GM19351 (cell line): ENCODE data around the gene HES4.

Experiments used
- ATAC-seq: cut with Tn5 transposase; IDR thresholded peaks from one replicate; pipeline ENCODE4 v1.9.1; 2021; ENCODE audit warnings: mild to moderate bottlenecking, moderate library complexity; ENCODE audit not compliant: unreplicated experiment

Gene HES4

DNA sequence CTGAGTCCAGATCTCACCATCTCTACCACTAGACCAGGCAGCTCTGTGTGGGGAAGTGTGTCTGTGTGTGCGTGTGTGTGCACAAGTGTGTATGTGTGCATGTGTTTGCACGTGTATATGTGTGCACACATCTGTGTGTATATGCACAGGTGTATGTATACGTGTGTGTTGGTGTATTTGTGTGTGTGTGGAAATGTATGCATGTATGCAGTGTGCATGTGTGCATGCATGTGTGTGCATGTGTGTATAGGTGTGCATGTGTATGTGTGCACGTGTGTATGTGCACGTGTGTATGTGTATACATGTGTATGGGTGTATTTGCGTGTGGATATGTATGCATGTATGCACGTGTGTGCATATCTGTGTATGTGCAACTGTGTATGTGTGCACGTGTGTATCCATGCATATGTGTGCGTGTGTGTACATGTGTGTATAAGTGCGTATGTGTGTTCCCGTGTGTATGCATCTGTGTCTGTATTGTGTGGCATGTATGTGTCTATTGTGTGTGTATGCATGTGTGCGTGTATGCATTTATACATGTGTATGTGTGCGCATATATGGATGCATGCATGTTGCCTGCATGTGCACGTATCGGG lies 30.5 kb downstream of the HES4 start:
- no peak for ATAC-seq

DNA sequence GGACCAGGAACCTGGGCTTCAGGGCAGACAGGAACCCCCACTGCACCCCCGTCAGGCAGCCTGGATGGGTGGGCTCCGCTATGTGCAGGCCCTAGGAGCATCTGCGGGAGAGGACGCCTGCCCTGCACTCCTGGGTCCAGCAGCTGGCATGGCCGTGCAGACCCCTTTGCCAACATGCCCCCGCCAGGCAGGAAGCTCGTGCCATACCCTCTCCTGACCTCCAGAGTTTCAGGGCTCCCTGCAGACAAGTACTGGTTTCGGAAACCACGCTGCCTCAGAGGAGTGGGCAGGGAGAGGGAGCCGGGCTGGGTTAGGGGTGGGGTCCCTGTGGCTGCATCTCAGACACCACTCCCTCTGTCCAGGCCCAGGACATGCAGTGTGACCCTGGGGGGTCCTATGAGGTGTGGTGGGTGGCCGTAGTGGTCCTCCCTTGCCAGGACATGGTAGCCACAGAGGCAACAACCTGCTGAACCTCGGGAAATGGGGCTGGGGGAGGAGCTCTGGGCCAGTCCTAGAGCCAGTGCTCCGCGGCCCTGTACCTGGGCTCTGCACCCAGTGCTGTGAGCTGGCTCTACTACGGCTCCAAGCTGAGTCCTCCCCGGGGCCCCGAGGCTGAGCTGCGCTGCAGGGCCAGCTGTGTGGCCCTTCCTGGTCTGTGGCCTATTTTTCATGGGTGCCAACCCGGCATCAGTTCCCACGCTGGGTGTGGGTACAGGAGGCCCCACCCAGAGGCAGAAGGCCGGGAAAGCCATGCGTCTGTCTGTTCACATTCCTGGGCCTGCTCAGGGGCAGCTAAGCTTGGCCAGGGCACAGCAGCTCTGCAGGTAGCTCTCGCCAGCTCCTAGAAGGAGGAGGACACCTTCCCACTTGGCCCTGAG lies 32.2 kb downstream of the HES4 start:
- no peak for ATAC-seq

DNA sequence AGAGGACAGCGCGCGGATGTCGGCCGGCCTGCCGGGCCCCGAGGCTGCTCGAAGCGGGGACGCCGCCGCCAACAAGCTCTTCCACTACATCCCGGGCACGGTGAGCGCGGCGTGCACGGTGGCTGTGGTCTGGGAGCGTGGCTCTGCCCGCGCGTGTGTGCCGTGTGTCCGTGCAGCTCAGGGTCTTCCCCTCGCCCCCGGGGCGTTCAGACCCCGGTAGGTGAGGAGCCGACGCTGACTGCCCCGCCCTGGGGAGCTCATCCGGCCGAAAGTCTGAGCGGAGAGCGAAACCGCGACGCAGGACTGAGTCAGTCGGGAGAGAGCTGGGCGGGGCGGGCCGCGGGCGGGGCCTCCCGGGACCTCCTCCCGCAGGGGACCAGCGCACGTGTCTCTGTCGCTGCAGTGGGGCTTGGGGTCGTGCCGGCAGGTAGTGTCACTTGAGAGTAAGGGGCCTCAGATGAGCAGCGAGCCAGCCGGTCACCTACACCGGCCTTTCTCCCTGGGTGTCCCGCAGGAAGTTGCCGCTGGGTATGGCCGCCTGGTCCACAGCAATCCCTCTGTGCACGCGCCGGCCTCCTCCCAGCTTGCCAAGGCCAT lies 33.1 kb downstream of the HES4 start:
- peak; percentile 73 for ATAC-seq

DNA sequence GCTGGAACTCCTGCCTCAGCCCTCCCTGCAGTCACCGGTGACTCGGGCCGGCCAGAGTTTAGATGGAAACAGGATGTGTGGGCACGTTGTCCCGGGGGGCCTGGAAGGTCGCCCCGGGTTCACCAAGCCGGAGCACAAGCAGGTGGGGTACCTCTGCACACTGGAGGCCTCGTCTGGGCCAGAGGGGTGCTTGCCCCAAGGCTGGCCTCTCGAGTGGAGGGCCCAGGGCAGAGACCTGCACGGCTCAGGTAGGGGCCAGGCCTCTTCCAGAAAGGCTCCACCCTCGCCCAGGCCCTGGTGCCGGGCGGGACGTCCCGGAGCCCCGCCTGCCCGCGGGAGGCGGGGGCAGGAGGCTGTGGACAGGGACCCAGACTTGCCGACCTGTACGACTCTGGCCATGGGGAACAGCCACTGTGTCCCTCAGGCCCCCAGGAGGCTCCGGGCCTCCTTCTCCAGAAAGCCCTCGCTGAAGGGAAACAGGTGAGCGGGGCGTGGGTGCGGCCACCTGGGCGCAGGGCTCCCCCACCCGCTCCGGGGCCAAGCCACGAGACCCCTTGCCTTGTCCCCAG lies 33.7 kb downstream of the HES4 start, which contains the start of gene PLEKHN1:
TSS of gene PLEKHN1 (plus strand) at position 348 of the 569 bp plus-strand sequence. CDS start at position 398, 50 bp downstream.
- peak; percentile 42 for ATAC-seq

GRCh38 chr1:965526-966134 lies 34.3 kb downstream of the HES4 start:
- no peak for ATAC-seq

GRCh38 chr1:964691-965525 lies 35.0 kb downstream of the HES4 start:
- no peak for ATAC-seq

DNA sequence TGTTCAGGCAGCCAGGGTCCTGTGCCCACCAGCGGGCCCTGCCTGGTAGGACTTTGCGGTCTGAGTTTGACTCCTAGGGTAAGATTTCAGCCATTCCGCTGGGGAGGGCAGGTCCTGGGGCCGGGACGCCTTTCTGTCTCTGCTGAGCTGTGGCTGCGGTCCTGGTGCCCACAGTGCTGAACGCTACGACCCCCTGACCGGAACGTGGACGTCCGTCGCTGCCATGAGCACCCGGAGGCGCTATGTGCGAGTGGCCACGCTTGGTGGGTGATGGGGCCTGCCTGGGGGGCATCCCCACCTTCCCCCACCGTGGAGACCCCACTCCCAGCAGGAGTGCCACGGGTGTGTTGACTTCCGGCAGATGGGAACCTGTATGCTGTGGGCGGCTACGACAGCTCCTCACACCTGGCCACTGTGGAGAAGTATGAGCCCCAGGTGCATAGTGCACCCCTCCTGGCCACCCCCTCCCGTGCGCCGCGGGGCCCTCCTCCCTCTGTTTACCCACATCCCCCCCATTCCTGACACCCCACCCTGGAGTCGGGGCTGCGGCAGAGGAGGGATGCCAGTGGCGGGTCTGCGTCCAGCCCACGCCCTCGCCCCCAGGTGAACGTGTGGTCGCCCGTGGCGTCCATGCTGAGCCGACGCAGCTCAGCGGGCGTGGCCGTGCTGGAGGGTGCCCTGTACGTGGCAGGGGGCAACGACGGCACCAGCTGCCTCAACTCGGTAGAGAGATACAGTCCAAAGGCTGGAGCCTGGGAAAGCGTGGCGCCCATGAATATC lies 36.0 kb downstream of the HES4 start:
- no peak for ATAC-seq

GRCh38 chr1:963301-963651 lies 36.6 kb downstream of the HES4 start:
- ATAC-seq = no peak

GRCh38 chr1:962381-963300 lies 37.3 kb downstream of the HES4 start:
- ATAC-seq = no peak

DNA sequence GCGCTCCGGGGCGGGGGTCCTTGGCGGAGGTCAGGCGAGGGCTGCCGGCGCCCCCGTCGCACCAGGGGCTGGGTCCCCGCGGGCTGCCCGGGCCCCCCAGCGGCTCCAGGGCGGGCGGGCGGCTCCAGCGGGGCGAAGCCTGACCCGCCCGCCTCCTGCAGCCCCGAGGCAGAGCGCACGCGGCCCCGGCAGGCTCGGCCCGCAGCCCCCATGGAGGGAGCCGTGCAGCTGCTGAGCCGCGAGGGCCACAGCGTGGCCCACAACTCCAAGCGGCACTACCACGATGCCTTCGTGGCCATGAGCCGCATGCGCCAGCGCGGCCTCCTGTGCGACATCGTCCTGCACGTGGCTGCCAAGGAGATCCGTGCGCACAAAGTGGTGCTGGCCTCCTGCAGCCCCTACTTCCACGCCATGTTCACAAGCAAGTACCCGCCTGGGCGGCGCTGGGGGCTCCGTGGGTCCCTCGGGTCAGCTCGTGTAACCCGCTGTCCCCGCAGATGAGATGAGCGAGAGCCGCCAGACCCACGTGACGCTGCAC lies 38.7 kb downstream of the HES4 start:
- no peak for ATAC-seq

GRCh38 chr1:960363-961131 lies 39.4 kb downstream of the HES4 start, which contains the start of gene KLHL17:
TSS of gene KLHL17 (plus strand) at chr1:960584. CDS start at chr1:960694, 110 bp downstream.
- ATAC-seq = peak; percentile 54

DNA sequence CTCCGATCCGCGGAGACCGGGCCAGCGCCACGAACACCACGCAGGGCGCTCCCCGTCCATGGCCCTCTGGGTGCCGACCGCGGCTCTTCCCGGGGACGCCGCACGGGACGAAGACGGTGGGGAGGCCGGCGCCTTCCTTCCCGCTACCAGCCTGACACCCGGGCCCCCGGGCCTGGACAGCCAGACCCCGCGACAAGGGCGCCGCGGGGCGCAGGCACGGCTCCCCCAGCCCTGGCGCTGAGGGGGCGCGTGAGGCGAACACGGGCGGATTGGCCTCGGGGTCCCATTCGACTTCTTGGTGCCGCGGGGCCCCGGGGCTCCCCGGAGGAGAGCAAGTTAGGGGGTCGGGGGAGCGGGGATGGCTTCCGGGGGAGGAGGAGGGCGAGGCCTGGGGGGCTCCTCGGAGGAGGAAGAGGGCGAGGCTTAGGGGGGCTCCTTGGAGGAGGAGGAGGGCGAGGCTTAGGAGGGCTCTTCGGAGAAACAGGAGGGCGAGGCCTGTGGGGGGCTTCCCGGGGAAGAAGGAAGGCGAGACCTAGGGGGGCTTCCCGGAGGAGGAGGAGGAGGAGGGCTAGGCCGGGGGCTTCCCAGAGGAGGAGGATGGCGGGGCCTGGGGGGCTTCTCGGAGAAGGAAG lies 40.0 kb downstream of the HES4 start:
- ATAC-seq = no peak

DNA sequence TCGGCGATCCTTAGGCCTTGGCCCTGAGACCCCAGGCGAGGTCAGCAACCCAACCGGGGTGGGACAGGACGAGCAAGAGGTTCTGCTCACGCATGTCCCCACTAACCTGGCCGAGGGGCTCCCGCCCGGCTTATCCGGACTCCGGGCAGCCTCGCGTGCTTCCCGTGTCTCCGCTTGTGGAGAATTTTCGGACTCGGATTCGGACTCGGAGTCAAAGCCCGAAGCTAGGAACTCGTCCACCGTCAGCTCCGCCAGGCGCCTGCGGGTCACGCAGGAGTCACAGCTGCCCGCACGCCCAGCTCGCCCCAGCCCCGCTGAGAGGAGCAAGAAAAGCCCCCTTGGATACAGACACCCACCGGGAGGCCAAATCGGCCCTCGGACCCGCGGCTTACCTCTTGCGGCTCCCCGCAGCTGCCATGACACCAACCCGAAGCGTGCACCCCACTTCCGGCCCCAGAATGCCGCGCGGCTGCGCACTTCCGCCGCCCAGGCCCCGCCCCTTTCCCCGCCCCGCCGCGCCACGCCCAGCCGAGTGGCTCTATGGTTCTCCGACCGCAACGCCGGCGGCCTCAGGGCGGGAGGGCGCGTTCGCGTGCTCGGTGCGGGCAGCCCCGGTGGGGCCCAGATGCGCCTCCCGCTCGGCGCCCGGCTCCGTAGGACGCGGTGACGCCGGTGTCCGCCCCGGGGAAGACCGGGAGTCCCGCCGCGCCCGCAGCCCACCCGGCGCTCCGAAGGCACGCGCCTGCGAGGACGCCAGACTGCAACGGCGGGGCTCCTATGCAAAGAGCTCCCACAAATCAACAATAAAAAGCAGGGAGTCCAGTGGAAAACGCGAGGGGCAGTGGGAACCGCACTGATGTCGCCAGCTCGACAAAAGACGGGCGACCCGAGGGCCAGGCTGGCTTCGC lies 40.8 kb downstream of the HES4 start, which contains the start of gene NOC2L:
TSS of gene NOC2L (minus strand) at position 434 of the 908 bp plus-strand sequence. CDS start at position 418, 16 bp downstream.
- ATAC-seq = peak; percentile 78

DNA sequence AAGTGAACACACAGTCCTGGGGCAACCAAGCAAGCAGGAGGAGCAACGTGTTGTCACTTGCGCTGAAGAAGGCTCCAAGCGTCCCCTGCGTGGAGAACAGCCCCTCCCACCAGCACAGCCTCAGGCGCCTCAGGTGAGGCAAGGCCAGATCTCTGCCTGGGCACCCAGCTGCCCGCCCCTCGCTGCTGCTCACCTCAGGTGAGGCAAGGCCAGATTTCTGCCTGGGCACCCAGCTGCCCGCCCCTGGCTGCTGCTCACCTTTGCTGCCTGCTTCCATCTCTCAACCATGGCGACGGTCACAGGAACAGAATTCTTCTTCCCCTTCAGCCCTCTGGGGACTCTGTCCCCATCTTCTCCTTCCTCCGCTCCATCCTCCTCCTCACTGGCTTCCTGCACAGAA lies 43.3 kb downstream of the HES4 start:
- no peak for ATAC-seq

DNA sequence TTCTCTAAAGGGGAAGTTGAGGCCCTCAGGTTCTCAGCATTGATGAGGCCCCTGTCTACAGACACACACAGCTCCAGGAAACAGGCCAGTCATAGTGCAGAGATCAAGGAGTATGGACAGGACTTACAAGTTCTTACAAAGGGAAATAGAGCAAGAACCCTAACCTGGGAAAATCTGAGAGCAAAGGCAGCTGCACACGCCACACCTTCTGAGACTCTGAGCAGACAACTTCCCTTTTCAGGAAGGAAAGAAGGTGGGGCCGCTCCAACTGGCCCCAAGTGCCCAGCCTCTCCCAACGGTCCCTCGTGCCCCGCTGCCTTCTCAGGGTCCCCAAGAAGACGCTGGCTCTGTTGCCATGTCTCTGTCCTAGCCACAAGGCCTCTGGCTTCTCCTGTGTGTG lies 44.4 kb downstream of the HES4 start:
- ATAC-seq = no peak

DNA sequence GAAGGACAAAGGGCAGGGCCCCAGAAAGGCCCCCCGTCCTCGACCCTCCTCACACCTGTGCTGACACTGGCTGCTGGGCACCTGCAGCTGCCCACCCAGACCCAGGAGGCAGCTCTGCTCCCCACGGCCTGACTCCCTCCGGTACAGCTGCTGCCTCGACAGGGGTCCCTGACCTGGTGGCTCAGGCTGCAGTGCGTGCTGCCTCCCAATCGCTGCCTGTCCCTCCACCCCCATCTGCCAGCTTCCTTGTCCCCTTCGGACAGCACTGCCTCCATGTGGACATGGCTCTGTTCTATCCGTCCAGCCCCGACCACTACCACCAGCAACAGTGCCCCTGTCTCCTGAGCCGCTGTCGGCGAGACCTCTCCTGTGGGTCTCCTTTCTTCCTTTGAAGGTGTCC lies 45.0 kb downstream of the HES4 start:
- no peak for ATAC-seq
